ENCODE results near the gene NBEA. TPM values are rescaled to one million over a fixed set of nuclear protein-coding genes. Genes with fewer than 3 reads are reported as not detected.

Gene NBEA
- total RNA-seq, 1 experiment from 2014 or later: 4.1 TPM

DNA sequence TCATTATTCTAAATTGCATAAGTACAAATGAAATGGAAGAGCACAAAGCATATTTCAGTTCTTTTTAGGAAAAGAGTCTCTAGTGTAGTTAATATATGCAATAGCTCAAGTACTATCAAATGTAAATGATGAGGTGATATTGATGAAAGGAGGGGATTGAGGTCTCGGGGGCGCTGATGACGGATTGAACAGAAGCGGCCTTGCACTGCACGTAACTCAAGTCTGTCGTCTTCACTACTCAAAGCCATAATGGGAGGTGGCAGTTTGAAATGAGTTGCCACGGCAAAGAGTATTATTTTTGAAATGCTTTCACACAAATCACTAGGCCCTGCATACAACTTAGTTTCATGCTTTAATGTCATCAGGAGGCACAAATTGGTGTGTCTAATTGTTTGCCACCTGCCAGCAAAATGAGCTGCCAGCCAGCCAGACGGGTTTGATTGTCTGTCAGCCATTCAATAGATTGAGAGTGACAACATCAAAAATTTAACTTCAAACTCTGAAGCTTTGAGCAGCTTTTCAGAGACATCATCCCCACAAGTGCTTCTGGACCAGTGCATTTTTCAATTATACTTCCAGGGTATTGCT, 256.6 kb downstream of the NBEA start:
- H3K36me3 ChIP-seq (ENCODE audit: control insufficient read depth in 1 of 2, insufficient read depth in 2 of 2, low read length in 2 of 2): no peaks in the 10 kb centered on the region
- no peak overlapping the region for H3K9ac ChIP-seq (ENCODE audit: low read length)
- H3K27ac ChIP-seq (ENCODE audit: low read depth, low read length): no peak overlapping the region
- POLR2A ChIA-PET: no interaction called here
- ATAC-seq: no peak
- no peak overlapping the region for H2AFZ ChIP-seq (ENCODE audit: low read depth, low read length, poor library complexity, severe bottlenecking)
- intact Hi-C loops (cut with micrococcal nuclease): no loop called here
- no peaks in the 10 kb centered on the region for H3K79me2 ChIP-seq (ENCODE audit: insufficient read depth, low read length)
- H4K20me1 ChIP-seq (ENCODE audit: insufficient read depth): no peaks in the 10 kb centered on the region
- DNase-seq (ENCODE audit: low read depth, low spot score): no peak
- no peaks in the 10 kb centered on the region for H3K27me3 ChIP-seq (ENCODE audit: insufficient read depth, low read length)
- H3K4me1 ChIP-seq (ENCODE audit: control insufficient read depth in 1 of 2, insufficient read depth in 2 of 2, low read length in 2 of 2): no peaks in the 10 kb centered on the region
- CTCF ChIA-PET: no interaction called here
- no peak overlapping the region for H3K4me3 ChIP-seq (replicated peaks in 1 of 2; ENCODE audit: low read depth in 1 of 2, low read length in 2 of 2)
- TF ChIP-seq ELF1 (IDR thresholded peaks at IDR 0.05; ENCODE audit: borderline replicate concordance, low read depth) (no peak), EZH2 (IDR thresholded peaks at IDR 0.05) (no peak), EZH2phosphoT487 (IDR thresholded peaks at IDR 0.05; ENCODE audit: borderline replicate concordance) (no peak), POLR2AphosphoS5 (IDR thresholded peaks at IDR 0.05; ENCODE audit: low read depth, low read length) (no peak), CEBPB (IDR thresholded peaks at IDR 0.05; ENCODE audit: low read depth) (no peak), TCF7L2 (IDR thresholded peaks at IDR 0.05; ENCODE audit: borderline replicate concordance, extremely low read depth, insufficient read depth, insufficient read length) (no peak), EGR1 (IDR thresholded peaks at IDR 0.05; ENCODE audit: low read depth) (no peak), SIN3A (IDR thresholded peaks at IDR 0.05; ENCODE audit: low read depth) (no peak), POLR2A (IDR thresholded peaks at IDR 0.05; ENCODE audit: borderline replicate concordance, extremely low read depth, insufficient read depth, insufficient read length) (no peak), ZNF274 (IDR thresholded peaks at IDR 0.05; ENCODE audit: low read depth, low read length) (no peak), RAD21 (IDR thresholded peaks at IDR 0.05; ENCODE audit: low read depth) (no peak), SP1 (IDR thresholded peaks at IDR 0.05; ENCODE audit: low read depth) (no peak), FOSL1 (IDR thresholded peaks at IDR 0.05; ENCODE audit: low read depth) (no peak), CBX3 (IDR thresholded peaks at IDR 0.05; ENCODE audit: low read depth) (no peak), JUND (IDR thresholded peaks at IDR 0.05) (no peak)
- TF ChIP-seq, protein P1, sequence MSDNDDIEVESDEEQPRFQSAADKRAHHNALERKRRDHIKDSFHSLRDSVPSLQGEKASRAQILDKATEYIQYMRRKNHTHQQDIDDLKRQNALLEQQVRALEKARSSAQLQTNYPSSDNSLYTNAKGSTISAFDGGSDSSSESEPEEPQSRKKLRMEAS (IDR thresholded peaks at IDR 0.05): no peak
- TF ChIP-seq, protein P2, sequence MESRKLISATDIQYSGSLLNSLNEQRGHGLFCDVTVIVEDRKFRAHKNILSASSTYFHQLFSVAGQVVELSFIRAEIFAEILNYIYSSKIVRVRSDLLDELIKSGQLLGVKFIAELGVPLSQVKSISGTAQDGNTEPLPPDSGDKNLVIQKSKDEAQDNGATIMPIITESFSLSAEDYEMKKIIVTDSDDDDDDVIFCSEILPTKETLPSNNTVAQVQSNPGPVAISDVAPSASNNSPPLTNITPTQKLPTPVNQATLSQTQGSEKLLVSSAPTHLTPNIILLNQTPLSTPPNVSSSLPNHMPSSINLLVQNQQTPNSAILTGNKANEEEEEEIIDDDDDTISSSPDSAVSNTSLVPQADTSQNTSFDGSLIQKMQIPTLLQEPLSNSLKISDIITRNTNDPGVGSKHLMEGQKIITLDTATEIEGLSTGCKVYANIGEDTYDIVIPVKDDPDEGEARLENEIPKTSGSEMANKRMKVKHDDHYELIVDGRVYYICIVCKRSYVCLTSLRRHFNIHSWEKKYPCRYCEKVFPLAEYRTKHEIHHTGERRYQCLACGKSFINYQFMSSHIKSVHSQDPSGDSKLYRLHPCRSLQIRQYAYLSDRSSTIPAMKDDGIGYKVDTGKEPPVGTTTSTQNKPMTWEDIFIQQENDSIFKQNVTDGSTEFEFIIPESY (IDR thresholded peaks at IDR 0.05; ENCODE audit: extremely low read depth, insufficient replicate concordance, low read length): no peak
- TF ChIP-seq, protein P3, sequence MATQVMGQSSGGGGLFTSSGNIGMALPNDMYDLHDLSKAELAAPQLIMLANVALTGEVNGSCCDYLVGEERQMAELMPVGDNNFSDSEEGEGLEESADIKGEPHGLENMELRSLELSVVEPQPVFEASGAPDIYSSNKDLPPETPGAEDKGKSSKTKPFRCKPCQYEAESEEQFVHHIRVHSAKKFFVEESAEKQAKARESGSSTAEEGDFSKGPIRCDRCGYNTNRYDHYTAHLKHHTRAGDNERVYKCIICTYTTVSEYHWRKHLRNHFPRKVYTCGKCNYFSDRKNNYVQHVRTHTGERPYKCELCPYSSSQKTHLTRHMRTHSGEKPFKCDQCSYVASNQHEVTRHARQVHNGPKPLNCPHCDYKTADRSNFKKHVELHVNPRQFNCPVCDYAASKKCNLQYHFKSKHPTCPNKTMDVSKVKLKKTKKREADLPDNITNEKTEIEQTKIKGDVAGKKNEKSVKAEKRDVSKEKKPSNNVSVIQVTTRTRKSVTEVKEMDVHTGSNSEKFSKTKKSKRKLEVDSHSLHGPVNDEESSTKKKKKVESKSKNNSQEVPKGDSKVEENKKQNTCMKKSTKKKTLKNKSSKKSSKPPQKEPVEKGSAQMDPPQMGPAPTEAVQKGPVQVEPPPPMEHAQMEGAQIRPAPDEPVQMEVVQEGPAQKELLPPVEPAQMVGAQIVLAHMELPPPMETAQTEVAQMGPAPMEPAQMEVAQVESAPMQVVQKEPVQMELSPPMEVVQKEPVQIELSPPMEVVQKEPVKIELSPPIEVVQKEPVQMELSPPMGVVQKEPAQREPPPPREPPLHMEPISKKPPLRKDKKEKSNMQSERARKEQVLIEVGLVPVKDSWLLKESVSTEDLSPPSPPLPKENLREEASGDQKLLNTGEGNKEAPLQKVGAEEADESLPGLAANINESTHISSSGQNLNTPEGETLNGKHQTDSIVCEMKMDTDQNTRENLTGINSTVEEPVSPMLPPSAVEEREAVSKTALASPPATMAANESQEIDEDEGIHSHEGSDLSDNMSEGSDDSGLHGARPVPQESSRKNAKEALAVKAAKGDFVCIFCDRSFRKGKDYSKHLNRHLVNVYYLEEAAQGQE (IDR thresholded peaks at IDR 0.05; ENCODE audit: low read depth): no peak
- TF ChIP-seq, protein P4, sequence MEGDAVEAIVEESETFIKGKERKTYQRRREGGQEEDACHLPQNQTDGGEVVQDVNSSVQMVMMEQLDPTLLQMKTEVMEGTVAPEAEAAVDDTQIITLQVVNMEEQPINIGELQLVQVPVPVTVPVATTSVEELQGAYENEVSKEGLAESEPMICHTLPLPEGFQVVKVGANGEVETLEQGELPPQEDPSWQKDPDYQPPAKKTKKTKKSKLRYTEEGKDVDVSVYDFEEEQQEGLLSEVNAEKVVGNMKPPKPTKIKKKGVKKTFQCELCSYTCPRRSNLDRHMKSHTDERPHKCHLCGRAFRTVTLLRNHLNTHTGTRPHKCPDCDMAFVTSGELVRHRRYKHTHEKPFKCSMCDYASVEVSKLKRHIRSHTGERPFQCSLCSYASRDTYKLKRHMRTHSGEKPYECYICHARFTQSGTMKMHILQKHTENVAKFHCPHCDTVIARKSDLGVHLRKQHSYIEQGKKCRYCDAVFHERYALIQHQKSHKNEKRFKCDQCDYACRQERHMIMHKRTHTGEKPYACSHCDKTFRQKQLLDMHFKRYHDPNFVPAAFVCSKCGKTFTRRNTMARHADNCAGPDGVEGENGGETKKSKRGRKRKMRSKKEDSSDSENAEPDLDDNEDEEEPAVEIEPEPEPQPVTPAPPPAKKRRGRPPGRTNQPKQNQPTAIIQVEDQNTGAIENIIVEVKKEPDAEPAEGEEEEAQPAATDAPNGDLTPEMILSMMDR (IDR thresholded peaks at IDR 0.05 in 2 of 3, conservative IDR thresholded peaks at IDR 0.05 in 1 of 3; ENCODE audit: borderline replicate concordance in 1 of 3, insufficient read depth in 1 of 3, low read depth in 2 of 3, low read length in 2 of 3): no peak
- no peaks in the 10 kb centered on the region for H3K9me3 ChIP-seq (ENCODE audit: control insufficient read depth in 1 of 2, insufficient read depth in 1 of 2, low read depth in 1 of 2, low read length in 2 of 2)
- no TSS peak for BruUV-seq (replicated peaks)
- RAD21 ChIA-PET (ENCODE audit: low non-redundant PET in 1 of 2, low total read pairs in 2 of 2, uncharacterized antibody in 2 of 2, unreplicated experiment in 2 of 2): no interaction called here
- H3K9me2 ChIP-seq (ENCODE audit: insufficient read depth): no peaks in the 10 kb centered on the region
- no peak overlapping the region for H3K4me2 ChIP-seq (ENCODE audit: low read length)
